MCF 10A (cell line): Measurements from ENCODE around the gene PRG2. TPM values are rescaled to one million over a fixed set of nuclear protein-coding genes. Genes with fewer than 3 reads are reported as not detected.
"Not testable (repeated sequence)": the region's sequence is repeated elsewhere in the genome, so short reads cannot be mapped to it uniquely, and the experiment has no call there.

ENCODE experiments used
- BruUV-seq: library from RNA; stranded (reverse); fragments of 400-500 nt; replicated peaks from 2 replicates; lab custom pipeline; 2021; lab: Mats Ljungman, UMichigan
- CTCF ChIA-PET: fragments of 300-600 bp; sonication (Branson Sonifier 250); formaldehyde crosslinking; extraction: SDS; loops from one replicate; lab custom pipeline; 2021; ENCODE audit warnings: antibody characterized with exemption, inconsistent platforms; lab: Yijun Ruan, JAX
- POLR2A ChIA-PET: fragments of 300-600, 350-650 bp; sonication (Branson Sonifier 250); formaldehyde crosslinking; extraction: SDS; loops from one replicate; lab custom pipeline; 2020; ENCODE audit warnings: antibody characterized with exemption, inconsistent platforms; lab: Yijun Ruan, JAX
- DNase-seq: peaks from one replicate; pipeline ENCODE4 v3.0.0-alpha.2; 2018; ENCODE audit not compliant: unreplicated experiment
- H3K27ac Mint-ChIP-seq: one replicate; pipeline ENCODE4 v1.8.0; 2022; ENCODE audit warnings: mild to moderate bottlenecking, low read depth, mixed read lengths; ENCODE audit not compliant: unreplicated experiment
- H3K27me3 Mint-ChIP-seq: one replicate; pipeline ENCODE4 v1.8.0; 2022; ENCODE audit warnings: mixed read lengths; ENCODE audit not compliant: insufficient read depth, unreplicated experiment
- H3K36me3 Mint-ChIP-seq: one replicate; pipeline ENCODE4 v1.8.0; 2022; ENCODE audit warnings: mild to moderate bottlenecking, moderate library complexity, mixed read lengths; ENCODE audit not compliant: insufficient read depth, unreplicated experiment
- H3K4me1 Mint-ChIP-seq: one replicate; pipeline ENCODE4 v1.8.0; 2022; ENCODE audit warnings: mixed read lengths; ENCODE audit not compliant: insufficient read depth, unreplicated experiment
- H3K4me3 Mint-ChIP-seq: one replicate; pipeline ENCODE4 v1.8.0; 2022; ENCODE audit warnings: mild to moderate bottlenecking, moderate library complexity, mixed read lengths; ENCODE audit not compliant: unreplicated experiment
- H3K9me3 Mint-ChIP-seq: one replicate; pipeline ENCODE4 v1.8.0; 2022; ENCODE audit warnings: mixed read lengths; ENCODE audit not compliant: unreplicated experiment
- CTCF ChIP-seq: fragments of 200-600 bp; IDR thresholded peaks from one replicate; pipeline ENCODE4 v1.8.0; 2022; ENCODE audit warnings: antibody characterized with exemption, mild to moderate bottlenecking; ENCODE audit not compliant: unreplicated experiment
- intact Hi-C: fragments of 100-400 bp; cut with micrococcal nuclease; formaldehyde crosslinking; loops from 2 replicates; pipeline ENCODE4 v1.14.1; 2022
- total RNA-seq: library from RNA; stranded (reverse); gene quantifications from 2 replicates; pipeline ENCODE4 v1.2.3, GENCODE V29; 2022

PRG2 gene
- total RNA-seq, 1 experiment from 2014 or later: not detected

GRCh38 chr11:57407010-57407920 lies 16.8 kb upstream of the PRG2 start:
- ChIA-PET CTCF (no interaction called here), POLR2A (no interaction called here)
- Mint-ChIP-seq H3K27ac (no peak overlapping the region), H3K4me3 (no peak overlapping the region), H3K4me1 (peaks cover 12% of the 10 kb centered on the region), H3K9me3 (no peaks in the 10 kb centered on the region), H3K36me3 (peaks cover 66% of the 10 kb centered on the region), H3K27me3 (no peaks in the 10 kb centered on the region)
- no peak for TF ChIP-seq CTCF
- intact Hi-C loops: no loop called here
- no peak for DNase-seq
- TSS peak; percentile 86 for BruUV-seq

- no peak for TF ChIP-seq CTCF
- H3K36me3 Mint-ChIP-seq: peaks cover 57% of the 10 kb centered on the region
- H3K27ac Mint-ChIP-seq: no peak overlapping the region
- CTCF ChIA-PET: interaction anchor here (0.7 kb wide), 1 partner anchor 834 kb away, joined by 4 read pairs; no protein-coding TSS in a partner anchor
- intact Hi-C loops: no loop called here
- H3K27me3 Mint-ChIP-seq: no peaks in the 10 kb centered on the region
- no peak overlapping the region for H3K4me3 Mint-ChIP-seq
- no peaks in the 10 kb centered on the region for H3K9me3 Mint-ChIP-seq
- peaks cover 12% of the 10 kb centered on the region for H3K4me1 Mint-ChIP-seq
- POLR2A ChIA-PET: no interaction called here
- BruUV-seq: no TSS peak
- no peak for DNase-seq
These were observed 16.0 kb upstream of the PRG2 start for GRCh38 chr11:57406337-57406904.

- intact Hi-C loops: no loop called here
- no peak overlapping the region for H3K27ac Mint-ChIP-seq
- H3K27me3 Mint-ChIP-seq: no peaks in the 10 kb centered on the region
- no TSS peak for BruUV-seq
- TF ChIP-seq CTCF: no peak
- ChIA-PET POLR2A (interaction anchor here (0.6 kb wide), 1 partner anchor 21 kb away, joined by 3 read pairs; no protein-coding TSS in a partner anchor), CTCF (no interaction called here)
- no peak overlapping the region for H3K4me3 Mint-ChIP-seq
- no peak for DNase-seq
- H3K9me3 Mint-ChIP-seq: no peaks in the 10 kb centered on the region
- H3K36me3 Mint-ChIP-seq: peaks cover 49% of the 10 kb centered on the region
- H3K4me1 Mint-ChIP-seq: peaks cover 10% of the 10 kb centered on the region
These were observed 14.9 kb upstream of the PRG2 start for GRCh38 chr11:57405271-57405860.

- Mint-ChIP-seq H3K9me3 (no peaks in the 10 kb centered on the region), H3K27ac (no peak overlapping the region), H3K4me3 (no peak overlapping the region), H3K27me3 (no peaks in the 10 kb centered on the region), H3K4me1 (peaks cover 6% of the 10 kb centered on the region), H3K36me3 (peaks cover 35% of the 10 kb centered on the region)
- no peak for TF ChIP-seq CTCF
- CTCF ChIA-PET: interaction anchor here (1.2 kb wide), 1 partner anchor 356 kb away, joined by 3 read pairs; no protein-coding TSS in a partner anchor
- DNase-seq: no peak
- intact Hi-C loops: no loop called here
- POLR2A ChIA-PET: no interaction called here
- BruUV-seq: no TSS peak
These were observed 13.3 kb upstream of the PRG2 start for GRCh38 chr11:57403802-57404147.

GRCh38 chr11:57403003-57403801 lies 12.8 kb upstream of the PRG2 start:
- H3K9me3 Mint-ChIP-seq, intact Hi-C loops, DNase-seq, H3K27me3 Mint-ChIP-seq, POLR2A ChIA-PET, H3K4me3 Mint-ChIP-seq, H3K4me1 Mint-ChIP-seq, H3K27ac Mint-ChIP-seq, BruUV-seq: not testable (repeated sequence)
- H3K36me3 Mint-ChIP-seq: peaks cover 30% of the 10 kb centered on the region
- CTCF ChIA-PET: interaction anchor here (1.2 kb wide), 1 partner anchor 357 kb away, joined by 3 read pairs; no protein-coding TSS in a partner anchor
